Endothelial cell (in vitro differentiated cells): Measurements from ENCODE around the gene FMR1. TPM values are rescaled to one million over a fixed set of nuclear protein-coding genes. Genes with fewer than 3 reads are reported as not detected.

Experiments
- DNase-seq: peaks from one replicate; pipeline ENCODE4 v3.0.0; 2021; ENCODE audit warnings: low spot score
- H3K27ac Mint-ChIP-seq: one replicate; pipeline ENCODE4 v1.8.0; 2021; ENCODE audit warnings: mixed read lengths, inconsistent platforms; ENCODE audit not compliant: unreplicated experiment
- H3K27me3 Mint-ChIP-seq: one replicate; pipeline ENCODE4 v1.8.0; 2021; ENCODE audit warnings: mild to moderate bottlenecking, moderate library complexity, mixed read lengths, inconsistent platforms; ENCODE audit not compliant: unreplicated experiment
- H3K36me3 Mint-ChIP-seq: one replicate; pipeline ENCODE4 v1.8.0; 2021; ENCODE audit warnings: mild to moderate bottlenecking, low read depth, mixed read lengths, inconsistent platforms; ENCODE audit not compliant: unreplicated experiment
- H3K4me1 Mint-ChIP-seq: one replicate; pipeline ENCODE4 v1.8.0; 2021; ENCODE audit warnings: mild to moderate bottlenecking, mixed read lengths, inconsistent platforms; ENCODE audit not compliant: unreplicated experiment
- H3K4me3 Mint-ChIP-seq: one replicate; pipeline ENCODE4 v1.8.0; 2021; ENCODE audit warnings: mild to moderate bottlenecking, mixed read lengths, inconsistent platforms; ENCODE audit not compliant: unreplicated experiment
- H3K9me3 Mint-ChIP-seq: one replicate; pipeline ENCODE4 v1.8.0; 2021; ENCODE audit warnings: mixed read lengths, inconsistent platforms; ENCODE audit not compliant: unreplicated experiment
- total RNA-seq: library from RNA; stranded (reverse); fragmentation: NEBNext Ultra II Directional; extraction: Animal tissue kit (Norgen Biotek cat#: 25700); gene quantifications from one replicate; pipeline ENCODE4 v1.2.1, GENCODE V29; 2021; ENCODE audit not compliant: unreplicated experiment
- TF ChIP-seq, protein P1 (sequence below): fragments of 200-600 bp; sonication (generic); IDR thresholded peaks from one replicate; pipeline ENCODE4 v1.5.0; 2021; ENCODE audit warnings: antibody characterized with exemption; ENCODE audit not compliant: unreplicated experiment

The FMR1 gene
- total RNA-seq, 1 donor from 2014 or later, result 67.2 TPM

- Mint-ChIP-seq H3K36me3 (no peaks in the 10 kb centered on the region), H3K27me3 (no peaks in the 10 kb centered on the region), H3K9me3 (no peaks in the 10 kb centered on the region), H3K4me1 (no peaks in the 10 kb centered on the region), H3K4me3 (no peak overlapping the region), H3K27ac (no peak overlapping the region)
- TF ChIP-seq, protein P1, sequence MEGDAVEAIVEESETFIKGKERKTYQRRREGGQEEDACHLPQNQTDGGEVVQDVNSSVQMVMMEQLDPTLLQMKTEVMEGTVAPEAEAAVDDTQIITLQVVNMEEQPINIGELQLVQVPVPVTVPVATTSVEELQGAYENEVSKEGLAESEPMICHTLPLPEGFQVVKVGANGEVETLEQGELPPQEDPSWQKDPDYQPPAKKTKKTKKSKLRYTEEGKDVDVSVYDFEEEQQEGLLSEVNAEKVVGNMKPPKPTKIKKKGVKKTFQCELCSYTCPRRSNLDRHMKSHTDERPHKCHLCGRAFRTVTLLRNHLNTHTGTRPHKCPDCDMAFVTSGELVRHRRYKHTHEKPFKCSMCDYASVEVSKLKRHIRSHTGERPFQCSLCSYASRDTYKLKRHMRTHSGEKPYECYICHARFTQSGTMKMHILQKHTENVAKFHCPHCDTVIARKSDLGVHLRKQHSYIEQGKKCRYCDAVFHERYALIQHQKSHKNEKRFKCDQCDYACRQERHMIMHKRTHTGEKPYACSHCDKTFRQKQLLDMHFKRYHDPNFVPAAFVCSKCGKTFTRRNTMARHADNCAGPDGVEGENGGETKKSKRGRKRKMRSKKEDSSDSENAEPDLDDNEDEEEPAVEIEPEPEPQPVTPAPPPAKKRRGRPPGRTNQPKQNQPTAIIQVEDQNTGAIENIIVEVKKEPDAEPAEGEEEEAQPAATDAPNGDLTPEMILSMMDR, result no peak
- DNase-seq, result no peak
Measured at GRCh38 chrX:147960722-147961121, 49.0 kb downstream of the FMR1 start.

DNA sequence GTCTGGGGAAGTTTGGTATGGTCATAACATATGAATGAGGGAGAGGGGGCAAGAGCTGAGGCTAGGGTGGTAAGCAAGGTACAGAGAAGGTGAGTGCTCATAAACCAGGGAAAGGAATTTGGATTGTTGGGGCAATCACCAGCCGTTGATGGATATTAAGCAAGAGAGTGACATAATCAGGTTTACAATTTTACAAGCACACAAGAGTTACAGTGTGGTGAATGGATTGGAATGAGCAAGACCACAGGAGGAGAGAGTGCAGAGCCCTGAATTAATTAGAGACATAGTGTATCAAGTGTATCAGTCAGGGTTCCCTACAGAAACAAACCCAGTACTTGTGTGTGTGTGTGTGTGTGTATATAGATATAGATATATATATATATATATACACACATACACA is 50.8 kb downstream of the FMR1 start:
- no peak overlapping the region for H3K27ac Mint-ChIP-seq
- no peaks in the 10 kb centered on the region for H3K36me3 Mint-ChIP-seq
- TF ChIP-seq, protein P1, result no peak
- no peak for DNase-seq
- no peak overlapping the region for H3K4me3 Mint-ChIP-seq
- H3K4me1 Mint-ChIP-seq, result no peaks in the 10 kb centered on the region
- no peaks in the 10 kb centered on the region for H3K27me3 Mint-ChIP-seq
- no peaks in the 10 kb centered on the region for H3K9me3 Mint-ChIP-seq

GRCh38 chrX:147978931-147979330 is 67.2 kb downstream of the FMR1 start:
- no peaks in the 10 kb centered on the region for H3K9me3 Mint-ChIP-seq
- no peaks in the 10 kb centered on the region for H3K36me3 Mint-ChIP-seq
- no peak for DNase-seq
- H3K4me1 Mint-ChIP-seq, result no peaks in the 10 kb centered on the region
- TF ChIP-seq, protein P1, result no peak
- H3K27me3 Mint-ChIP-seq, result peaks cover 2% of the 10 kb centered on the region
- H3K4me3 Mint-ChIP-seq, result no peak overlapping the region
- H3K27ac Mint-ChIP-seq, result no peak overlapping the region

DNA sequence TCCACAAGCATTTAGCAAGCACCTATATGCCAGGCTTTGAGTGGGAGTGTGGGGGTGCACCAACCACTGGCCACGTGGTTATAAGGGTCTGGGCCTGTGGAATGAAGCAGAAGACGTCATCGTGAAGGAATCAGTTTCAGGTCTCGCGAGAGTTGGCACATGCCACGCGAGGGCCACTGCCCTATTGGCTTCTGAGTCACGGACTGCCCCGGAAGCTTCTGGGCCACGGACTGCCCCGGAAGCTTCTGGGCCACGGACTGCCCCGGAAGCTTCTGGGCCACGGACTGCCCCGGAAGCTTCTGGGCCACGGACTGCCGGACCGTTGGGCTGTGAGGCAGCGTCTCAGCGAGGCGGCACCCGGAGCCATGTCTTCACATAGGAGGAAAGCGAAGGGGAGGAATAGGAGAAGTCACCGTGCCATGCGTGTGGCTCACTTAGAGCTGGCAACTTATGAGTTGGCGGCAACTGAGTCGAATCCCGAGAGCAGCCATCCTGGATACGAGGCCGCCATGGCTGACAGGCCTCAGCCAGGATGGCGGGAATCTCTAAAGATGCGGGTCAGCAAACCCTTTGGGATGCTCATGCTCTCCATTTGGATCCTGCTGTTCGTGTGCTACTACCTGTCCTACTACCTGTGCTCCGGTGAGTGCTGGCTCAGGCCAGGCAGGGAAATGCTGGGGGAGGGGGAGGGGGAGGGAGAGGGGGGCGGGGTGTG is 69.5 kb downstream of the FMR1 start, which contains the start of gene FMR1NB:
TSS of gene FMR1NB (plus strand) at position 300 of the 715 bp plus-strand sequence. CDS start at position 366, 66 bp downstream.
- no peaks in the 10 kb centered on the region for H3K36me3 Mint-ChIP-seq
- H3K27ac Mint-ChIP-seq, result no peak within 1 kb of the TSS
- H3K4me1 Mint-ChIP-seq, result no peaks in the 10 kb centered on the region
- TF ChIP-seq, protein P1, result no peak
- DNase-seq, result no peak
- H3K9me3 Mint-ChIP-seq, result no peaks in the 10 kb centered on the region
- no peak within 1 kb of the TSS for H3K4me3 Mint-ChIP-seq
- H3K27me3 Mint-ChIP-seq, result peaks cover 2% of the 10 kb centered on the region

Other genes starting within 250 kb of the FMR1 start
- not detected for gene FMR1NB, start 69.4 kb downstream of the FMR1 start, total RNA-seq